Erythroblast (primary cell): ENCODE results near the gene OR52K2.

ENCODE experiments used
- GATA1 ChIP-seq: IDR thresholded peaks from 2 replicates; pipeline ENCODE4 v1.6.1; 2011; ENCODE audit warnings: low read depth, mild to moderate bottlenecking, control low read depth, low read length, moderate library complexity
- POLR2A ChIP-seq: IDR thresholded peaks from 2 replicates; pipeline ENCODE4 v1.6.1; 2011; ENCODE audit warnings: mild to moderate bottlenecking, low read length

DNA sequence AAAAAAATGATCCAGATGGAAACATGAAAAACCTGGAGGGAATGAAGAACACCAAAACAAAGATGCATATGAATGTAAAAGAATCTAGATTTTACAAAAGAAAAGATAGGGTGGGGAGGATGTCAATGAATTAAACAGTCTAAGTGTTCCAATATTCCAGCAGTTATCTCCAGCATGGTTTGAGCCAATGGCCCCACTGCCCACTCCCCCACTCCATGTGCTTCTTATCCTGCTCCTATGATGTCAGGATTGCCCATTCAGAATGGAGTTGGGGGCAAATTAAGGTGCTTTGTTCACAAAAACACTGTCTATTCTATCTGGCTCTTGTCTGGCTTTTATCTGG, 32.1 kb downstream of the OR52K2 start:
- no peak for TF ChIP-seq POLR2A
- TF ChIP-seq GATA1: no peak
